Endometrial microvascular endothelial cells (primary cell): ENCODE results near the gene DEPDC7. TPM values are rescaled to one million over a fixed set of nuclear protein-coding genes. Genes with fewer than 3 reads are reported as not detected.
"Not testable (repeated sequence)": the region's sequence is repeated elsewhere in the genome, so short reads cannot be mapped to it uniquely, and the experiment has no call there.

ENCODE experiments used
- in situ Hi-C: cut with HindIII; loops from 2 replicates; pipeline ENCODE4 v1.10.0; 2017; ENCODE audit warnings: low sequenced_read_pairs, low pct_unique_long_range_greater_than_20kb; ENCODE audit errors: inconsistent ontology term
- total RNA-seq: library from RNA; depleted of rRNA; stranded (reverse); fragments of >200 nt; gene quantifications from one replicate; pipeline ENCODE4 v1.2.3, GENCODE V29; 2015; ENCODE audit errors: inconsistent ontology term

Gene DEPDC7
- total RNA-seq: not detected

DNA sequence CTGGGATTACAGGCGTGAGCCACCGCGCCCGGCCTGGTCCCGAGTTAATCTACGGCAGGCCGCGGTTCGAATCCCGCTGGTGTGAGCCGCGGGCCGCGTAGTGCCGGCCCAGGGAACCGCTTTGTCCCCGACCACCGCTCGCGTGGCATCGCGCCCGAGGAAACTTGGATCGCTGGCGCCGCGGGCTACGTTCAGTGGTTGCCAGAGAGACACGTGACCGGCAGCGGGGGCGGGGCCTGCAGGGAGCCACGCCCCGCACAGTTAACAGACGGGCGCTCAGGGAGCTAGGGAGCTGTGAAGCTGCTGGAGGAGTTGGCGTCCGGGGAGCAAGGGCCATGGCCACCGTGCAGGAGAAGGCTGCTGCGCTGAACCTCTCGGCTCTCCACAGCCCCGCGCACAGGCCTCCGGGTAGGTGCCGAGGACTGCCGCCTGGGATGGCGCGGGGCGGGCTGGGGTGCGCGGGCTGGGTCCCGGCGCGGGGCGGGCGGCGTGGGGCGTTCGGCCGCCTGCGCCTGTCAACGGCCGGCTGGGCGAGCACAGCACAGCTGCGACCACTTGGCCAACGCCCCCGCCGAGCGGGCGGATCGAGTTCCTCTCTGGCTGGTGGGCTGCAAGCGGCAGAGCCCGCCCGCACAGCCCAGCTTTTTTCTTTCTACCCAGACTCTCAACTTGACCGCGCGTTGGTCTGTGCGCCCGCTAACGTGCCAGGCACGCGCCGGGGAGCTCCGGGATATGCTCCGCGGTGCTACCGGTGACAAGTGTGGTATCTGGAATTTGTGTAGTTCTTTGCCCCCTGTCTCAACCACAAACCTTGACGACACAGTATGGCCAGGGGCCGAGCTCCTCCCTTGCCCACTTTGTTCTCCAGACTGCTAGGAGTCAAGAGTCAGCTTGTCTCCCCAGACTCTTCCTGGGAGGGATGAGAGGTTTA is at the start of gene DEPDC7:
DEPDC7 (plus strand) TSS at position 258 of the 931 bp plus-strand sequence; CDS start at position 336, 78 bp downstream.
- in situ Hi-C loops: no loop called here

DNA sequence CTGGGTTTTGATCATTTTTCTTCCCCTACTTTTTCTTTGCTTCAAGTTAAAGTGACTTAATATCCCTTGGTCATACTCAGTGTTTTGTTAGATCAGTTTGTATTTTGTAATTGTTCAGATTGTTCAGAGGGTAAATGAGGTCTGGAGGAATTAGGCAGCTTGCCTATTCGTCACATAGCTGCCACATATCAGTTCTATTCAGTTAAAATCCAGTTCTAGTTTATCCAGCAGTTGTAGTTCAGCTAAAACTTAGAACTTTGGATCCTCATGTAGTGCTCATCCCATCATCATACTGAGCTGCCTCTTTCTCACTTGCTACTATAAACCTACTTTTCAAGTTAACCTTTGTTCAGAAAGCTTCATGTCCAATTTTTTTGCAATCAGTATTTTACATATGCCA is 47.1 kb upstream of the DEPDC7 start:
- in situ Hi-C loops: no loop called here

- in situ Hi-C loops: not testable (repeated sequence)
Observed at GRCh38 chr11:32972233-32972632, 43.4 kb upstream of the DEPDC7 start.

DNA sequence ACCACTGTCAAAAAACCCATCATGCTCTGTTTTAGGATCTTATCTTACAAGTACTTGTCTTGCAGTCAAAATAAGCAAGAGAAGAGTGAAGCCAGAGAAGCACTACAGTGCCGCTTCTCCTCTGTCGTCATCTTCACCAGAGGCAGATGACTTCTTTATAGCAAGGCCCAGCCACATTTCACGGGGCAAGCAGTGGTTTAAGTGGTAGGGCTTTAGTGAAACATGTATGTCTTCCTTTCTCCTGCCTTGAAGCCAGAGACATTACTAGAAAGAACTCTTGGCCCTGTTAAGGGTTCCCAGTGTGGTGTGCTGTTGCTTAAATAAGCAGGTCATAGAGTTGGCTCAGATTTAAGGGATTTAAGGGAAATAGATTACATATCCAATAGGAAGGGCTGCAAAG is 42.9 kb upstream of the DEPDC7 start:
- in situ Hi-C loops: no loop called here

GRCh38 chr11:32982626-32983025 is 33.1 kb upstream of the DEPDC7 start:
- in situ Hi-C loops: no loop called here

GRCh38 chr11:32983506-32983905 is 32.2 kb upstream of the DEPDC7 start:
- in situ Hi-C loops: no loop called here

DNA sequence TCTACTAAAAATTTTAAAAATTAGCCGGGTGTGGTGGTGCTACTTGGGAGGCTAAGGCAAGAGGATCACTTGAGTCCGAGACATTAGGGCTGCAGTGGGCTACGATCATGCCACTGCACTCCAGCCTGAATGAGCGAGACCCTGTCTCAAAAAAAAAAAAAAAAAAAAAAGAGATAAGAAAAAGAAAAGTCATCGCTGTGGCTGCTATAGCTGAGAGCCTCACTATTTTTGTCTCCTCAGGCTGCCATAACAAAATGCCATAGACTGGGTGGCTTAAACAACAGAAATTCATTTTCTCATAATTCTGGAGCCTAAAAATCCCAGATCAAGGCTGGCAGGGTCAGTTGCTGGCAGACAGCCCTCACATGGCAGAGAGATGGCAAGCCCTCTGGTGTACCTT is 30.1 kb upstream of the DEPDC7 start:
- in situ Hi-C loops: no loop called here

DNA sequence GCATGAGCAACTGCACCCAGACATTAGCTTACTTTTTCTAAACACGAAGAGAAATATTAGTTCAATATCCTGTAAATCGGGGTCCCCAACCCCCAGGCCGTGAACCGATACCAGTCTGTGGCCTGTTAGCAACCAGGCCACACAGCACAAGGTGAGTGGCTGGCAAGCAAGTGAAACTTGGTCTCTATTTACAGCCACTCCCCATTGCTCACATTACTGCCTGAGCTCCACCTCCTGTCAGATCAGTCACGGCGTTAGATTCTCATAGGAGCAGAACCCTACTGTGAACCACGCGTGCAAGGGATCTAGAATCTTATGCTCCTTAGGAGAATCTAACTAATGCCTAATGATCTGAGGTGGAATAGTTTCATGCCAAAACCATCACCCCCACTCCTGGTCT is 27.8 kb upstream of the DEPDC7 start:
- in situ Hi-C loops: no loop called here

- in situ Hi-C loops: no loop called here
Observed at GRCh38 chr11:32990481-32990880, 25.2 kb upstream of the DEPDC7 start.

GRCh38 chr11:32991427-32991826 is 24.3 kb upstream of the DEPDC7 start:
- in situ Hi-C loops: no loop called here

GRCh38 chr11:32991898-32992297 is 23.8 kb upstream of the DEPDC7 start:
- in situ Hi-C loops: no loop called here

GRCh38 chr11:33000181-33000580 is 15.5 kb upstream of the DEPDC7 start:
- in situ Hi-C loops: no loop called here

GRCh38 chr11:33001281-33001680 is 14.4 kb upstream of the DEPDC7 start:
- in situ Hi-C loops: no loop called here

- in situ Hi-C loops: no loop called here
Observed at GRCh38 chr11:33001751-33002542, 13.7 kb upstream of the DEPDC7 start.

DNA sequence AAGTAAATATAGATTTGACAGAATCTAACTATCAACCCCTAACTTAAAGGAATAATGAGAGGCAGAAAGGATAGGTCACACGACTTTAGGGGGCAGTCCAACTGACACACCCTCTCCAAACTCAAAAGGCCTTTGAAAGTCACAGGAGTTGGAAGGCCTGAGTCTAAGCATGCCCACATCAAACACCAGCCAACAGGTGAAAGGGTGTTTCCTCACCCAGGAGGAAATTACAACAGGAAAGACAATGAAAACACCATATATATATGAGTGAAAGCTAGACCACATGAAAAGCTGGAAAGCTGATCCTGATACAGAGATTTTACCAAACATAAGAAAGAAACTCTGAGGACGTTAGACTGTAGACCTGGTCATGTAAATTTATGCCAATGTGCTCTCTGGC is 10.5 kb upstream of the DEPDC7 start:
- in situ Hi-C loops: no loop called here

DNA sequence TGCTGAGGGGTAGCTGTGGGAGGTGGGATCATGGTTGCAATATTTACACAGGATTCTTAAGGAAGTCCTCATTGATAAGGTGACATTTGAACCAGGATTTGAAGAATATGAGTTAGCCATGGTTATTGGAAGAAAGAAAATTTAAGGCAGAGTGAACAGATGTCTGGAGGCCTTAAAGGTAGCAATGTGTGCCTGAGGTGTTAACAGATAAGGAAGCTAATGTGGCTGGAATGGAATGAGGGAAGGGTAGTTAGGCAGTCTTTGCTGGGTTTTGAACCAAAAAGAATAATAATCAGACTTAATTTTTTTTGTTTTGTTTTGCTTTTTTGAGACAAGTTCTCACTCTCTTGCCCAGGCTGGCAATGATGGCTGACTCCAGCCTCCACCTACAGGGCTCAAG is 9.7 kb upstream of the DEPDC7 start:
- in situ Hi-C loops: no loop called here

DNA sequence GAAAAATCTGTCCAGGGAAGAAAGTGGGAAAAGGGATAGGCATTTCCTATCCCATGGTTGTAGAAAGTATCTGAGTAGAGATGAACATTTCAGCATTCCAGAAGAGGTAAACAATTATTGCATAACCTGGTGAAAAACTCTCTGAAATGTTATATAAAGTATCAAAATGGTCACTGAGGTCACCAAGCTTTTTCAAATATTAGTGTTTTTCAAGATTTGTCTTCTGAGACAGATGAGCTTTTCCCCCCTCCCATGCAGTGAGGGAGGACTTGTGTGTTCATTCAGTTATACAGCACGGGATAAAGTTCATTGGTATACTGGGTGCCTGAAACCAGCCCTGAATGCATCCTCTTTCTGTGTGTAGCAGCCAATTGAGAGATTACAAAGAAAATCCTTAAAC is 1.9 kb upstream of the DEPDC7 start:
- in situ Hi-C loops: no loop called here

GRCh38 chr11:33016654-33017053 is 976 bp downstream of the DEPDC7 start:
- in situ Hi-C loops: no loop called here

- in situ Hi-C loops: no loop called here
Observed at GRCh38 chr11:33017478-33017877, 1.8 kb downstream of the DEPDC7 start.

GRCh38 chr11:33017965-33018364 is 2.3 kb downstream of the DEPDC7 start:
- in situ Hi-C loops: no loop called here
